Astrocyte of the cerebellum (primary cell): Measurements from ENCODE around the gene PADI1.

ENCODE experiments used
- DNase-seq: peaks from one replicate; pipeline ENCODE4 v3.0.0-alpha.2; 2011; ENCODE audit warnings: low read depth
- H3K4me3 ChIP-seq: 2 replicates; pipeline ENCODE4 v1.5.1; 2011; ENCODE audit warnings: mild to moderate bottlenecking, low read depth, low read length, moderate library complexity
- CTCF ChIP-seq: IDR thresholded peaks from 2 replicates; pipeline ENCODE4 v1.5.1; 2012; ENCODE audit warnings: low read length, low read depth, moderate library complexity, mild to moderate bottlenecking; ENCODE audit errors: missing control alignments
- in situ Hi-C: cut with HindIII; loops from 2 replicates; pipeline ENCODE4 v1.10.0; 2017; ENCODE audit warnings: low sequenced_read_pairs

The PADI1 gene

DNA sequence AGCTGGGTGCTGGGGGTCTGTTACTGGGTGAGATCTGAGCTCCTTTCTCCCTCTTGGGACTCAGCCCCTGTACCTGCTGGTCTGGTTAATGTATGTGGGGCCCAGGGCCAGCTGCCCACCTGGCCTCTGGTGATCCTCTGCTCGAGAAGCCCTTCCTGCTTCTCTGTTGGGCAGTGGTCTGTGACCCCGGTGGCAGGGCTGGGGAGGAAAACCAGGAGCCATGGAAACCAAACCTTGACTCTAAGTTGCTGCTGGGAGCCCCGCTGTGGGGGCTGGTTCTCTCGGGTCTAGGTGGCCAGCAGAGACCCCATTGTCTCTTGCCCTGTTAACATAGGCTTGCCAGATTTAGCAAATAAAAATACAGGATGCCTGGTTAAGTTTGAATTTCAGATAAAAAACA is 1.3 kb downstream of the PADI1 start:
- no peak for TF ChIP-seq CTCF
- H3K4me3 ChIP-seq, result no peak overlapping the region
- in situ Hi-C loops, result no loop called here
- DNase-seq, result no peak

- no peak for DNase-seq
- no peak overlapping the region for H3K4me3 ChIP-seq
- in situ Hi-C loops, result no loop called here
- TF ChIP-seq CTCF, result no peak
Observed at GRCh38 chr1:17207046-17207445, 2.1 kb downstream of the PADI1 start.

GRCh38 chr1:17207540-17207939 is 2.6 kb downstream of the PADI1 start:
- in situ Hi-C loops, result no loop called here
- no peak for DNase-seq
- H3K4me3 ChIP-seq, result no peak overlapping the region
- no peak for TF ChIP-seq CTCF

DNA sequence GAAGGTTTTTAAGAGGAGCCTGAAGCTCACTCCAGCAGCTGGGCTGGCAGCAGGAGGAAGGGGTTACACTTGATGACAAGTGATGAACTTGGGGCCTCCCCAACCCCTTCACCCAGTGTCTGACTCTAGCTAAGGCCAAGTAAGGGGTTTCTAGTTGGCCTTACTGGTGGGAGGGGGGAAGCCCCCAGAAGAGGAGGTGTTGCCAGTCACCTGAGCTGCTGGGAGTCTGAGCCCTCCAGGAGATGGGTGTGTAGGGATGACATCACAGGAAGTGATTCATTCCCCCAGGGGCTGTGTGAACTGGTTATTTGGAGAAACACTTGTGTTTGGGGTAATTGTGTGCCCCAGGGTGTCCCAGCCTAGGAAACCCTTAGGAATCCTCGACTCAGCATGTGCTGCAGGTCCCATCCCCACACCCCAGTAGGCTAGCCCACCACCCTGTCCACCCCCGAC is 3.1 kb downstream of the PADI1 start:
- DNase-seq, result no peak
- no peak for TF ChIP-seq CTCF
- H3K4me3 ChIP-seq, result no peak overlapping the region
- in situ Hi-C loops, result no loop called here

DNA sequence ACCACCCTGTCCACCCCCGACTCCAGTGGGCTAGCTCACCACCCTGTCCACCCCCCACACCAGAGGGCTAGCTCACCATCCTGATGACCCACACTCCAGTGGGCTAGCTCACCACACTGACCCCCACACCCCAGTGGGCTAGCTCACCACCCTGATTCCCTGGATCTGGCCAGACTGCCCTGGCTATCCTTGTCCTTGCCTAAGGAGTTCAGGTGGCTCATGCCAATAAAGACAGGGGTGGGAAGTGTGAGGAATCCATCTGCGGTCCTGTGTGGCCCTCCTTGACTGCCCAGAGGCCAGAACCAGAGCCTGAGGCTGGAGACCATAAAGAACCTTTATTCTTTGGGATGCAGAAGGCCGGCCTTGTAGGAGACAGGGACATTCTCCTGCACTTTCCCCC is 3.6 kb downstream of the PADI1 start:
- DNase-seq, result no peak
- H3K4me3 ChIP-seq, result no peak overlapping the region
- in situ Hi-C loops, result no loop called here
- TF ChIP-seq CTCF, result no peak

GRCh38 chr1:17209430-17209829 is 4.5 kb downstream of the PADI1 start:
- no peak overlapping the region for H3K4me3 ChIP-seq
- no peak for DNase-seq
- in situ Hi-C loops, result no loop called here
- TF ChIP-seq CTCF, result no peak

DNA sequence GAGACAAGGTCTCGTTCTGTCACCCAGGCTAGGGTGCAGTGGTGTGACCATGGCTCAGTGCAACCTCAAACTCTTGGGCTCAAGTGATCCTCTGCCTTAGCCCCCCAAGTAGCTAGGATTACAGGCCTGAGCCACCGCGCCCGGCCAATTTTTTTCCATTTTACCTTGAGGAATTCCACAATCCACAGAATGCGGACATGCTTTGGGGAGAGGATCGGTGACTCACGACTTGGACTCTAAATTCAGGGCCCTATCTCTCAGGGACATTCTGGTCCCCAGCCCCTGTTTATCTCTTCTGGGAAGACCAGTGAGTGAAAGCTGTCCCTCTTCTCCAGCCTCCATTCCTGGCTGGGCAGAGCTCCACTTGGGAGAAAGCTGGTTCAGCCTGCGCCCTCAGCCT is 5.2 kb downstream of the PADI1 start:
- in situ Hi-C loops, result no loop called here
- H3K4me3 ChIP-seq, result no peak overlapping the region
- DNase-seq, result no peak
- TF ChIP-seq CTCF, result no peak
